GM12878 (cell line): ENCODE measurements around the gene ZNF621. TPM values are rescaled to one million over a fixed set of nuclear protein-coding genes. Genes with fewer than 3 reads are reported as not detected.

ENCODE experiments used
- ATAC-seq: fragments of 200-7000 bp; cut with Tn5 transposase; 3 replicates; pipeline ENCODE4 v1.9.1; 2020; ENCODE audit warnings: mild to moderate bottlenecking, moderate library complexity
- BruUV-seq: library from RNA; stranded (reverse); fragments of 400-500 nt; replicated peaks from 2 replicates; lab custom pipeline; 2021; lab: Mats Ljungman, UMichigan
- CTCF ChIA-PET: fragments of 300-600 bp; sonication (Branson Sonifier 250); formaldehyde crosslinking; extraction: SDS; loops from one replicate; lab custom pipeline; 2021; ENCODE audit warnings: inconsistent platforms; lab: Yijun Ruan, JAX
- POLR2A ChIA-PET: fragments of 350-600 bp; formaldehyde crosslinking; extraction: SDS; loops from one replicate; lab custom pipeline; 2021; ENCODE audit warnings: inconsistent platforms; lab: Charles Lee
- RAD21 ChIA-PET: fragments of 300-600 bp; sonication (Branson Sonifier 250); formaldehyde crosslinking; loops from one replicate; lab custom pipeline; 2023; ENCODE audit warnings: antibody characterized with exemption; ENCODE audit not compliant: unreplicated experiment; lab: Charles Lee
- SMC1A ChIA-PET: fragments of 300-600 bp; sonication (Branson Sonifier 250); formaldehyde crosslinking; loops from one replicate; lab custom pipeline; 2023; ENCODE audit not compliant: unreplicated experiment, uncharacterized antibody; lab: Charles Lee
- DNase-seq: peaks from one replicate; pipeline ENCODE4 v3.0.0-alpha.2; 2011; ENCODE audit warnings: low read depth, low spot score
- FAIRE-seq: peaks from 3 replicates; lab custom pipeline; 2011; peaks lifted over from hg19 to GRCh38; lab: Jason Lieb, UNC
- H2AFZ ChIP-seq: 2 replicates; pipeline ENCODE4 v1.6.0; 2011; ENCODE audit warnings: low read depth, low read length, control low read depth; ENCODE audit not compliant: control insufficient read depth
- H3K27ac ChIP-seq: 2 replicates; pipeline ENCODE4 v1.5.1; 2011; ENCODE audit warnings: control low read depth; ENCODE audit not compliant: control insufficient read depth, insufficient read depth
- H3K27me3 ChIP-seq, 2 experiments: replicated peaks in 1 of 2; 2 replicates each; pipeline versions ENCODE4 v1.6.0 to v1.6.1; 2011; ENCODE audit warnings: low read length in 1 of 2; ENCODE audit not compliant: control insufficient read depth in 2 of 2, insufficient read depth in 2 of 2
- H3K36me3 ChIP-seq, 2 experiments: 2 replicates each; pipeline ENCODE4 v1.5.1; 2011; ENCODE audit warnings: low read length in 1 of 2; ENCODE audit not compliant: control insufficient read depth in 2 of 2, insufficient read depth in 2 of 2
- H3K4me1 ChIP-seq: 2 replicates; pipeline ENCODE4 v1.6.1; 2011; ENCODE audit warnings: mild to moderate bottlenecking, low read length, moderate library complexity, mixed read lengths; ENCODE audit not compliant: control insufficient read depth, insufficient read depth
- H3K4me2 ChIP-seq: 2 replicates; pipeline ENCODE4 v1.6.0; 2011; ENCODE audit warnings: control low read depth; ENCODE audit not compliant: control insufficient read depth, insufficient read depth
- H3K4me3 ChIP-seq: fragments of 200-600 bp; sonication (generic); 2 replicates; pipeline ENCODE4 v1.5.1; 2016
- H3K79me2 ChIP-seq: 2 replicates; pipeline ENCODE4 v1.6.0; 2011; ENCODE audit warnings: low read length; ENCODE audit not compliant: control insufficient read depth, insufficient read depth
- H3K9ac ChIP-seq: 2 replicates; pipeline ENCODE4 v1.8.0; 2011; ENCODE audit warnings: low read length, control low read depth, mixed read lengths; ENCODE audit not compliant: control insufficient read depth, insufficient read depth
- H3K9me3 ChIP-seq: replicated peaks from 3 replicates; pipeline ENCODE4 v1.5.1; 2011; ENCODE audit warnings: mild to moderate bottlenecking, low read length; ENCODE audit not compliant: control insufficient read depth, insufficient read depth
- H4K20me1 ChIP-seq: 2 replicates; pipeline ENCODE4 v1.6.0; 2011; ENCODE audit not compliant: control insufficient read depth, insufficient read depth
- CUX1 ChIP-seq: IDR thresholded peaks from 2 replicates; pipeline ENCODE4 v1.6.1; 2012; ENCODE audit warnings: improper control_type of control experiment, low read depth, low read length; ENCODE audit not compliant: insufficient replicate concordance
- ETV6 ChIP-seq, 2 experiments: fragments of 450-650 bp in 1 of 2; IDR thresholded peaks in 1 of 2; conservative IDR thresholded peaks in 1 of 2; 2 replicates each; pipeline ENCODE4 v1.6.1; 2014; ENCODE audit warnings: antibody characterized with exemption in 1 of 2, borderline replicate concordance in 1 of 2, low read depth in 1 of 2, mild to moderate bottlenecking in 1 of 2, moderate library complexity in 1 of 2
- LARP7 ChIP-seq: fragments of 450-650 bp; IDR thresholded peaks from 2 replicates; pipeline ENCODE4 v1.6.1; 2017; ENCODE audit warnings: mild to moderate bottlenecking
- MTA3 ChIP-seq: IDR thresholded peaks from 2 replicates; pipeline ENCODE4 v1.6.1; 2012; ENCODE audit warnings: low read length, inconsistent platforms, borderline replicate concordance
- NR2F1 ChIP-seq: fragments of 450-650 bp; conservative IDR thresholded peaks from 2 replicates; pipeline ENCODE4 v1.6.1; 2017; ENCODE audit warnings: mild to moderate bottlenecking
- PAX5 ChIP-seq: IDR thresholded peaks from 2 replicates; pipeline ENCODE4 v1.6.1; 2011; ENCODE audit warnings: low read depth, low read length, borderline replicate concordance
- PKNOX1 ChIP-seq: fragments of 450-650 bp; IDR thresholded peaks from 2 replicates; pipeline ENCODE4 v1.6.1; 2016; ENCODE audit warnings: mild to moderate bottlenecking
- POLR2AphosphoS2 ChIP-seq: IDR thresholded peaks from 2 replicates; pipeline ENCODE4 v1.6.1; 2011; ENCODE audit warnings: low read depth, mild to moderate bottlenecking, low read length, improper control_type of control experiment, moderate library complexity
- SPI1 ChIP-seq: IDR thresholded peaks from 2 replicates; pipeline ENCODE4 v1.6.1; 2011; ENCODE audit warnings: low read depth, mild to moderate bottlenecking, low read length, moderate library complexity, borderline replicate concordance; ENCODE audit not compliant: insufficient read depth
- SREBF1 ChIP-seq: IDR thresholded peaks from 2 replicates; pipeline ENCODE4 v1.6.1; 2012; ENCODE audit warnings: mild to moderate bottlenecking, low read length
- TAF1 ChIP-seq: IDR thresholded peaks from 2 replicates; pipeline ENCODE4 v1.6.1; 2011; ENCODE audit warnings: mild to moderate bottlenecking, low read depth, low read length, borderline replicate concordance
- ZZZ3 ChIP-seq: IDR thresholded peaks from 2 replicates; pipeline ENCODE4 v1.6.1; 2011; ENCODE audit warnings: low read depth; ENCODE audit not compliant: control insufficient read depth, insufficient read length
- WGBS: methylation state at CpG from one replicate; pipeline ENCODE4 v1.1.6; 2016; ENCODE audit warnings: low lambda C conversion rate; ENCODE audit not compliant: insufficient replicate concordance, insufficient coverage; ENCODE audit errors: missing lambda C conversion rate; 5-methylcytosine and 5-hydroxymethylcytosine counted together
- in situ Hi-C: fragments of 300-500 bp; cut with MboI; formaldehyde crosslinking; loops from 9 replicates; pipeline ENCODE4 v1.14.3; 2018; ENCODE audit warnings: mixed read lengths
- intact Hi-C: fragments of 100-400 bp; cut with micrococcal nuclease; formaldehyde crosslinking; loops from one replicate; pipeline ENCODE4 v1.14.2; 2022; ENCODE audit not compliant: unreplicated experiment
- polyA plus RNA-seq, 11 experiments: library from polyadenylated mRNA; depleted of rRNA in 4 of 11; unstranded in 6 of 11; stranded (reverse) in 5 of 11; fragments of >200 nt; fragmentation: Nextera tagmentation in 4 of 11; fragmentation: Illumina TruSeq in 1 of 11; extraction: Ambion mirVana in 4 of 11; extraction: Trizol in 1 of 11; gene quantifications; 1 replicate in 1 of 11; 2 replicates in 10 of 11; pipeline versions ENCODE4 v1.2.1 to v1.2.3, GENCODE V29; 2011 to 2016; ENCODE audit warnings: inconsistent platforms in 2 of 11, missing spikeins in 2 of 11, low read depth in 1 of 11
- total RNA-seq, 4 experiments: library from RNA; depleted of rRNA in 3 of 4; stranded (reverse); fragments of >200 nt in 3 of 4; fragmentation: Illumina TruSeq in 1 of 4; extraction: Trizol in 1 of 4; gene quantifications; 2 replicates each; pipeline versions ENCODE4 v1.2.1 to v1.2.3, GENCODE V29; 2013 to 2021
- TF ChIP-seq, protein P1 (sequence below): fragments of 450-650 bp; IDR thresholded peaks from 2 replicates; pipeline ENCODE4 v1.6.1; 2016; ENCODE audit warnings: mild to moderate bottlenecking

Gene ZNF621
- total and polyA plus RNA-seq, 10 of the 15 experiments (the other 5 are each of a cell fraction or from before 2014, with no cell fraction given): 2.9 to 26.3 (median 11.9) TPM

GRCh38 chr3:40574661-40575060 lies 49.9 kb downstream of the ZNF621 start:
- no peaks in the 10 kb centered on the region for H4K20me1 ChIP-seq
- CTCF ChIA-PET: no interaction called here
- no peak overlapping the region for H3K4me2 ChIP-seq
- POLR2A ChIA-PET: no interaction called here
- WGBS: 36% methylated on average over 5 of the region's 5 CpGs
- DNase-seq (no peak), FAIRE-seq (no peak), ATAC-seq (no peak)
- BruUV-seq: no TSS peak
- intact Hi-C loops: no loop called here
- no peak overlapping the region for H3K27ac ChIP-seq
- H3K9me3 ChIP-seq: no peaks in the 10 kb centered on the region
- RAD21 ChIA-PET: no interaction called here
- SMC1A ChIA-PET: interaction anchor here (1.0 kb wide), 1 partner anchor 11 kb away, joined by 3 read pairs; no protein-coding TSS in a partner anchor
- H2AFZ ChIP-seq: no peak overlapping the region
- no peaks in the 10 kb centered on the region for H3K79me2 ChIP-seq
- H3K4me1 ChIP-seq: no peaks in the 10 kb centered on the region
- no peaks in the 10 kb centered on the region for H3K36me3 ChIP-seq
- in situ Hi-C loops: loop anchor here (25.0 kb wide), 1 partner anchor 1538 kb away; no protein-coding TSS in a partner anchor
- no peaks in the 10 kb centered on the region; a peak in 2 of 4 replicates for H3K27me3 ChIP-seq
- TF ChIP-seq PKNOX1 (no peak), LARP7 (no peak), CUX1 (no peak), ZZZ3 (no peak), PAX5 (no peak), NR2F1 (no peak), TAF1 (no peak), ETV6 (conservative IDR thresholded peaks at IDR 0.05 in 1 of 2, IDR thresholded peaks at IDR 0.05 in 1 of 2; ENCODE audit: borderline replicate concordance in 1 of 2, low read depth in 1 of 2) (no peak), SPI1 (no peak), SREBF1 (no peak), POLR2AphosphoS2 (no peak), MTA3 (no peak)
- TF ChIP-seq, protein P1, sequence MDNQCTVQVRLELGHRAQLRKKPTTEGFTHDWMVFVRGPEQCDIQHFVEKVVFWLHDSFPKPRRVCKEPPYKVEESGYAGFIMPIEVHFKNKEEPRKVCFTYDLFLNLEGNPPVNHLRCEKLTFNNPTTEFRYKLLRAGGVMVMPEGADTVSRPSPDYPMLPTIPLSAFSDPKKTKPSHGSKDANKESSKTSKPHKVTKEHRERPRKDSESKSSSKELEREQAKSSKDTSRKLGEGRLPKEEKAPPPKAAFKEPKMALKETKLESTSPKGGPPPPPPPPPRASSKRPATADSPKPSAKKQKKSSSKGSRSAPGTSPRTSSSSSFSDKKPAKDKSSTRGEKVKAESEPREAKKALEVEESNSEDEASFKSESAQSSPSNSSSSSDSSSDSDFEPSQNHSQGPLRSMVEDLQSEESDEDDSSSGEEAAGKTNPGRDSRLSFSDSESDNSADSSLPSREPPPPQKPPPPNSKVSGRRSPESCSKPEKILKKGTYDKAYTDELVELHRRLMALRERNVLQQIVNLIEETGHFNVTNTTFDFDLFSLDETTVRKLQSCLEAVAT: no peak
- TF ChIP-seq, all 136 proteins: peak for 0
- Histone ChIP-seq H3K4me3 (no peak overlapping the region), H3K9ac (no peak overlapping the region)
